Measurements from ENCODE around the gene TMCC2. TPM values are rescaled to one million over a fixed set of nuclear protein-coding genes. Genes with fewer than 3 reads are reported as not detected.
"Not testable (repeated sequence)": the region's sequence is repeated elsewhere in the genome, so short reads cannot be mapped to it uniquely, and the experiment has no call there.

The TMCC2 gene
- total RNA-seq, 1 donor from 2014 or later = 0.98 TPM

- intact Hi-C loops (cut with micrococcal nuclease) = not testable (repeated sequence)
Measured at GRCh38 chr1:205297546-205298177, 69.9 kb downstream of the TMCC2 start.

- intact Hi-C loops (cut with micrococcal nuclease) = no loop called here
Measured at GRCh38 chr1:205298191-205298994, 70.6 kb downstream of the TMCC2 start.

GRCh38 chr1:205300149-205300548 lies 72.4 kb downstream of the TMCC2 start:
- intact Hi-C loops (cut with micrococcal nuclease) = no loop called here

- intact Hi-C loops (cut with micrococcal nuclease) = no loop called here
Measured at GRCh38 chr1:205301205-205301821, 73.6 kb downstream of the TMCC2 start.

- intact Hi-C loops (cut with micrococcal nuclease) = no loop called here
Measured at GRCh38 chr1:205301842-205302588, 74.3 kb downstream of the TMCC2 start.

- intact Hi-C loops (cut with micrococcal nuclease) = no loop called here
Measured at GRCh38 chr1:205303247-205303888, 75.6 kb downstream of the TMCC2 start.

- intact Hi-C loops (cut with micrococcal nuclease) = no loop called here
Measured at GRCh38 chr1:205304046-205304694, 76.4 kb downstream of the TMCC2 start.

GRCh38 chr1:205304695-205305070 lies 76.9 kb downstream of the TMCC2 start:
- intact Hi-C loops (cut with micrococcal nuclease) = no loop called here

GRCh38 chr1:205306929-205307566 lies 79.3 kb downstream of the TMCC2 start:
- intact Hi-C loops (cut with micrococcal nuclease) = no loop called here

- intact Hi-C loops (cut with micrococcal nuclease) = no loop called here
Measured at GRCh38 chr1:205309741-205310140, 82.0 kb downstream of the TMCC2 start.

- intact Hi-C loops (cut with micrococcal nuclease) = no loop called here
Measured at GRCh38 chr1:205310976-205311704, 83.4 kb downstream of the TMCC2 start.

GRCh38 chr1:205312866-205313562 lies 85.3 kb downstream of the TMCC2 start:
- intact Hi-C loops (cut with micrococcal nuclease) = no loop called here

GRCh38 chr1:205313563-205314308 lies 86.0 kb downstream of the TMCC2 start:
- intact Hi-C loops (cut with micrococcal nuclease) = no loop called here

GRCh38 chr1:205315008-205315618 lies 87.4 kb downstream of the TMCC2 start:
- intact Hi-C loops (cut with micrococcal nuclease) = no loop called here

GRCh38 chr1:205316161-205316566 lies 88.4 kb downstream of the TMCC2 start:
- intact Hi-C loops (cut with micrococcal nuclease) = no loop called here

GRCh38 chr1:205317311-205317917 lies 89.7 kb downstream of the TMCC2 start:
- intact Hi-C loops (cut with micrococcal nuclease) = no loop called here

GRCh38 chr1:205318231-205318991 lies 90.7 kb downstream of the TMCC2 start:
- intact Hi-C loops (cut with micrococcal nuclease) = no loop called here

Measured in T-helper 2 cell treated with Interferon-gamma antibody and Interleukin-4, amounts not matched to agents 100 ng/mL and 5 ng/mL, for 36 hours (primary cell).